Neuronal stem cell (in vitro differentiated cells): ENCODE results near the gene RAD52.

Experiments used
- DNase-seq: peaks from one replicate; pipeline ENCODE4 v3.0.0-alpha.2; 2013; ENCODE audit warnings: low spot score
- H2AFZ ChIP-seq: one replicate; pipeline ENCODE4 v1.6.1; 2013; ENCODE audit warnings: mild to moderate bottlenecking, low read length, inconsistent platforms
- H2AK5ac ChIP-seq: 2 replicates; pipeline ENCODE4 v1.6.1; 2013; ENCODE audit warnings: low read depth, mild to moderate bottlenecking, inconsistent platforms, low read length, moderate library complexity, mixed read lengths
- H2BK120ac ChIP-seq: 2 replicates; pipeline ENCODE4 v1.6.1; 2013; ENCODE audit warnings: low read depth, mild to moderate bottlenecking, inconsistent platforms, low read length, moderate library complexity, mixed read lengths
- H2BK12ac ChIP-seq: one replicate; pipeline ENCODE4 v1.6.1; 2013; ENCODE audit warnings: low read length, inconsistent platforms
- H2BK15ac ChIP-seq: 2 replicates; pipeline ENCODE4 v1.6.1; 2013; ENCODE audit warnings: mild to moderate bottlenecking, low read length, inconsistent platforms, mixed read lengths
- H2BK5ac ChIP-seq: one replicate; pipeline ENCODE4 v1.6.1; 2013; ENCODE audit warnings: inconsistent platforms, mild to moderate bottlenecking, low read length, moderate library complexity
- H3K14ac ChIP-seq: one replicate; pipeline ENCODE4 v1.6.1; 2013; ENCODE audit warnings: low read length, inconsistent platforms
- H3K18ac ChIP-seq: 2 replicates; pipeline ENCODE4 v1.6.1; 2013; ENCODE audit warnings: low read length, inconsistent platforms
- H3K23ac ChIP-seq: 2 replicates; pipeline ENCODE4 v1.6.1; 2013; ENCODE audit warnings: low read depth, mild to moderate bottlenecking, mixed read lengths, low read length, inconsistent platforms; ENCODE audit not compliant: poor library complexity
- H3K27ac ChIP-seq: replicated peaks from 3 replicates; pipeline ENCODE4 v1.5.1; 2013; ENCODE audit warnings: low read length, inconsistent platforms
- H3K27me3 ChIP-seq, 3 experiments: 2 replicates each; pipeline ENCODE4 v1.6.1; 2013; ENCODE audit warnings: low read length in 3 of 3, mild to moderate bottlenecking in 2 of 3, inconsistent platforms in 1 of 3, low read depth in 1 of 3, mixed read lengths in 1 of 3, moderate library complexity in 1 of 3; ENCODE audit not compliant: control insufficient read depth in 3 of 3, insufficient read depth in 3 of 3
- H3K36me3 ChIP-seq, 2 donors: replicated peaks in 1 of 2; 2 replicates each; pipeline ENCODE4 v1.6.1; 2013; ENCODE audit warnings: low read length in 2 of 2; ENCODE audit not compliant: control insufficient read depth in 2 of 2, insufficient read depth in 2 of 2
- H3K4ac ChIP-seq: 2 replicates; pipeline ENCODE4 v1.6.1; 2013; ENCODE audit warnings: inconsistent platforms, mild to moderate bottlenecking, low read length, moderate library complexity
- H3K4me1 ChIP-seq, 2 donors: 1 replicate in 1 of 2; 2 replicates in 1 of 2; pipeline ENCODE4 v1.6.1; 2013; ENCODE audit warnings: low read length in 2 of 2, low read depth in 1 of 2; ENCODE audit not compliant: control insufficient read depth in 2 of 2, insufficient read depth in 1 of 2
- H3K4me2 ChIP-seq: one replicate; pipeline ENCODE4 v1.6.1; 2013; ENCODE audit warnings: mild to moderate bottlenecking, low read length, inconsistent platforms; ENCODE audit not compliant: insufficient read depth, poor library complexity, severe bottlenecking
- H3K4me3 ChIP-seq, 2 donors: 2 replicates each; pipeline ENCODE4 v1.5.1; 2013; ENCODE audit warnings: low read length in 2 of 2, mild to moderate bottlenecking in 2 of 2, inconsistent platforms in 1 of 2, moderate library complexity in 1 of 2
- H3K79me1 ChIP-seq: one replicate; pipeline ENCODE4 v1.6.1; 2013; ENCODE audit warnings: low read depth, mild to moderate bottlenecking, inconsistent platforms, low read length, moderate library complexity
- H3K9ac ChIP-seq: one replicate; pipeline ENCODE4 v1.6.1; 2013; ENCODE audit warnings: mild to moderate bottlenecking, low read depth, low read length, inconsistent platforms; ENCODE audit not compliant: poor library complexity
- H3K9me3 ChIP-seq, 2 donors: replicated peaks in 1 of 2; 2 replicates each; pipeline versions ENCODE3 to v1.6.1; 2013; ENCODE audit warnings: low read length in 2 of 2, mild to moderate bottlenecking in 2 of 2, inconsistent platforms in 1 of 2, low read depth in 1 of 2, mixed read lengths in 1 of 2, moderate library complexity in 1 of 2; ENCODE audit not compliant: control insufficient read depth in 2 of 2, insufficient read depth in 1 of 2
- H4K8ac ChIP-seq: one replicate; pipeline ENCODE4 v1.6.1; 2013; ENCODE audit warnings: low read depth, mild to moderate bottlenecking, inconsistent platforms, low read length, moderate library complexity
- H4K91ac ChIP-seq: one replicate; pipeline ENCODE4 v1.6.1; 2013; ENCODE audit warnings: low read length, low read depth, mild to moderate bottlenecking, inconsistent platforms; ENCODE audit not compliant: poor library complexity
- WGBS, 2 donors: extraction: QIAGEN DNeasy Blood & Tissue Kit; methylation state at CpG; one replicate each; pipeline ENCODE4 v1.1.7; 2013; ENCODE audit warnings: missing lambda C conversion rate in 2 of 2, mixed read lengths in 1 of 2; ENCODE audit not compliant: insufficient read length in 2 of 2, insufficient replicate concordance in 1 of 2; ENCODE audit errors: extremely low coverage in 2 of 2; 5-methylcytosine and 5-hydroxymethylcytosine counted together

RAD52 gene

DNA sequence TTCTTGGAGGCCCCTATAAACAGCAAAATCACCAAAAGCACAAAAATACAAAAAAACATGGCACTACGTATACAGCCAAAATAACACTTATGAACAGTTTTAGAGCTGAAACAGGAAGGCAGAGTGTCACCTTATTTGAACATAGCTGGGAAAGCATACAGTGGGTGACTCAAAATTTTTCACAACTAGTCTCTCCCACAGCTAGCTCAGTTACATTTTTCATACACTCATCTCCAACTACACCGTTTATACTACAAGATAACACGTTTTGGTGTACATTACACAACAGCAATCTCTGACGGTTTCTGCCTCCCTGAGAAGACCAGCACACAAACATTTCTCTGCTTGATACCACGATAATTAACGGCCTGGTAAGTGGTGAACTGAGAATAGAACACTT is 2.9 kb downstream of the RAD52 start:
- DNase-seq, result no peak
- Histone ChIP-seq H3K4ac (no peak overlapping the region), H3K23ac (no peak overlapping the region), H3K4me2 (no peak overlapping the region), H2BK12ac (no peak overlapping the region), H3K27me3 (no peaks in the 10 kb centered on the region), H2BK120ac (no peak overlapping the region), H4K91ac (no peak overlapping the region), H3K4me1 (peaks cover 0 to 2% of the 10 kb centered on the region in 2 donors), H2BK5ac (no peak overlapping the region), H2BK15ac (no peak overlapping the region), H3K36me3 (peaks cover 5 to 34% of the 10 kb centered on the region in 2 donors), H3K79me1 (peaks cover 7% of the 10 kb centered on the region), H4K8ac (no peak overlapping the region), H2AFZ (no peak overlapping the region), H3K27ac (no peak overlapping the region), H2AK5ac (no peak overlapping the region), H3K14ac (no peak overlapping the region), H3K9ac (no peak overlapping the region), H3K18ac (no peak overlapping the region), H3K4me3 (no peak overlapping the region), H3K9me3 (no peaks in the 10 kb centered on the region)
- WGBS, 2 donors, result no CpG with 5 or more reads among the region's 6 CpGs

DNA sequence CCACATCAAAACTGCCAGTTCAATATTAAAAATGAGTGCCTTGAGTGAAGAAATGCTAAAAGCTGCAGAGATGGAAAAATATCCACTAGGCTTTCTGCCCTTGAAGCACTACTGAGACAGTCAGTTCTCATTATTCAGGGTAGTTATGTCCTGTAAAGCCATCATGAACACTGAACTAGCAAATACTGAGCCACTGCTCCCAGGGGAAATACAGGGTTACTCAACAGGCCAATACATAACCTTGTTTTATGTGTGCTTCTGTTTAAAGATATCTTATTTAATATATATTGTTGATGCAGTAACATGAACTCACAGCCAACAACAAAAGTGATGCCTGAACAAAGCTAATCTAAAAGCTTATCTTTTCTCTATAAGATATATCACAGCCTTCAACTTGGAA is 3.3 kb downstream of the RAD52 start:
- no peak overlapping the region for H2BK120ac ChIP-seq
- H2AFZ ChIP-seq, result no peak overlapping the region
- H2BK15ac ChIP-seq, result no peak overlapping the region
- H3K27ac ChIP-seq, result no peak overlapping the region
- no peaks in the 10 kb centered on the region for H3K27me3 ChIP-seq
- H3K9ac ChIP-seq, result no peak overlapping the region
- no peak overlapping the region for H4K8ac ChIP-seq
- no peak overlapping the region for H3K4ac ChIP-seq
- H3K4me2 ChIP-seq, result no peak overlapping the region
- H3K4me3 ChIP-seq, result no peak overlapping the region
- no peaks in the 10 kb centered on the region for H3K9me3 ChIP-seq
- H2BK5ac ChIP-seq, result no peak overlapping the region
- H3K4me1 ChIP-seq, result peaks cover 0 to 2% of the 10 kb centered on the region in 2 donors
- no peak overlapping the region for H3K23ac ChIP-seq
- H3K79me1 ChIP-seq, result peaks cover 7% of the 10 kb centered on the region
- no peak overlapping the region for H4K91ac ChIP-seq
- DNase-seq, result no peak
- H2AK5ac ChIP-seq, result no peak overlapping the region
- H3K14ac ChIP-seq, result no peak overlapping the region
- H2BK12ac ChIP-seq, result no peak overlapping the region
- H3K36me3 ChIP-seq, result peaks cover 5 to 35% of the 10 kb centered on the region in 2 donors
- H3K18ac ChIP-seq, result no peak overlapping the region

DNA sequence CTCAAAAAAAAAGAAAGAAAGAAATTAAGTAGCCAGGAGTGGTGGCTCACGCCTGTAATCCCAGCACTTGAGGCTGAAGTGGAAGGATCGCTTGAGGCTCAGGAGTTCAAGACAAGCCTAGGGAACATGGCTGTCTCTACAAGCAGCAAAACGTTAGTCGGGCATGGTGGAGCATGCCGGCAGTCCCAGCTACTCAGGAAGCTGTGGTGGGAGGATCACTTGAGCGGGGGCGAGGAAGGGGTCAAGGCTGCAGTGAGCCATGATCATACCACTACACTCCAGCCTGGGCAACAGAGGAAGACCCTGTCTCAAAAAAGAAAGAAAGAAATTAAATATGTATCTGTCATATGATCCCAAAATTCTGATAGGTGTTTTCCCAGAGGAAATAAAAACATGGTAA is 5.3 kb downstream of the RAD52 start:
- no peak overlapping the region for H3K4me3 ChIP-seq
- no peak overlapping the region for H3K27ac ChIP-seq
- H3K14ac ChIP-seq, result no peak overlapping the region
- peaks cover 7% of the 10 kb centered on the region for H3K79me1 ChIP-seq
- no peak overlapping the region for H3K4ac ChIP-seq
- no peak overlapping the region for H3K23ac ChIP-seq
- H2BK5ac ChIP-seq, result no peak overlapping the region
- H3K4me1 ChIP-seq, result peaks cover 0 to 2% of the 10 kb centered on the region in 2 donors
- H4K91ac ChIP-seq, result no peak overlapping the region
- H4K8ac ChIP-seq, result no peak overlapping the region
- no peak overlapping the region for H2AFZ ChIP-seq
- no peak overlapping the region for H3K9ac ChIP-seq
- H2BK120ac ChIP-seq, result no peak overlapping the region
- no peak overlapping the region for H2BK12ac ChIP-seq
- no peak for DNase-seq
- peaks cover 5 to 41% of the 10 kb centered on the region in 2 donors for H3K36me3 ChIP-seq
- no CpG with 5 or more reads among the region's 7 CpGs for WGBS, 2 donors
- H3K9me3 ChIP-seq, result no peaks in the 10 kb centered on the region
- no peak overlapping the region for H3K4me2 ChIP-seq
- H2AK5ac ChIP-seq, result no peak overlapping the region
- H3K18ac ChIP-seq, result no peak overlapping the region
- no peaks in the 10 kb centered on the region for H3K27me3 ChIP-seq
- H2BK15ac ChIP-seq, result no peak overlapping the region

DNA sequence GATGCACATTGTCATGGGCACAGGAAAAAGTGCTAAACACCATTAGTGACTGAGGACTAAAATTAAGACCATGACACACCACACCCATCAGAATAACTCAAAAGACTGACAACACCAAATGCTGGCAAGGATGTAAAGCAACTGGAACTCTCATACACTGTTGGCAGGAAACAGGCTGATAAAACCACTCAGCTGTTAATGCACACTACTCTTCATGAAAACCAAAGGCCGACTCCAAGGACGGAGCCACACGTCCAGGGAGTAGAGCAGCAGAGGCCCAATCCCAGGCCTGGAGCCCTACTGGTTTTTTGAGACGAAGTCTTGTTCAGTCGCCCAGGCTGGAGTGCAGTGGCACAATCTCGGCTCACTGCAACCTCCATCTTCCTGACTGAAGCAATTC is 6.4 kb downstream of the RAD52 start:
- Histone ChIP-seq H3K4me3 (no peak overlapping the region), H3K9me3 (no peaks in the 10 kb centered on the region), H2BK5ac (no peak overlapping the region), H3K27ac (no peak overlapping the region), H3K9ac (no peak overlapping the region), H3K18ac (no peak overlapping the region), H3K4me2 (no peak overlapping the region), H4K8ac (no peak overlapping the region), H3K79me1 (peaks cover 4% of the 10 kb centered on the region), H4K91ac (no peak overlapping the region), H3K23ac (no peak overlapping the region), H3K4ac (no peak overlapping the region), H3K14ac (no peak overlapping the region), H2AFZ (no peak overlapping the region), H2BK15ac (no peak overlapping the region), H3K36me3 (peaks cover 5 to 48% of the 10 kb centered on the region in 2 donors), H2AK5ac (no peak overlapping the region), H2BK12ac (no peak overlapping the region), H3K27me3 (no peaks in the 10 kb centered on the region), H2BK120ac (no peak overlapping the region), H3K4me1 (no peaks in the 10 kb centered on the region)
- DNase-seq, result no peak
- no CpG with 5 or more reads among the region's 6 CpGs for WGBS, 2 donors
